A172 (cell line): ENCODE measurements around the gene ZNF423. TPM values are rescaled to one million over a fixed set of nuclear protein-coding genes. Genes with fewer than 3 reads are reported as not detected.
"Not testable (repeated sequence)": the region's sequence is repeated elsewhere in the genome, so short reads cannot be mapped to it uniquely, and the experiment has no call there.

Experiments
- DNase-seq: peaks from one replicate; pipeline ENCODE4 v3.0.0-alpha.2; 2015; ENCODE audit warnings: low spot score
- total RNA-seq: library from RNA; depleted of rRNA; stranded (reverse); fragments of >200 nt; shearing (Covaris generic); gene quantifications from 2 replicates; pipeline ENCODE4 v1.2.3, GENCODE V29; 2014

Gene ZNF423
- total RNA-seq, 1 experiment from 2014 or later, result not detected

DNA sequence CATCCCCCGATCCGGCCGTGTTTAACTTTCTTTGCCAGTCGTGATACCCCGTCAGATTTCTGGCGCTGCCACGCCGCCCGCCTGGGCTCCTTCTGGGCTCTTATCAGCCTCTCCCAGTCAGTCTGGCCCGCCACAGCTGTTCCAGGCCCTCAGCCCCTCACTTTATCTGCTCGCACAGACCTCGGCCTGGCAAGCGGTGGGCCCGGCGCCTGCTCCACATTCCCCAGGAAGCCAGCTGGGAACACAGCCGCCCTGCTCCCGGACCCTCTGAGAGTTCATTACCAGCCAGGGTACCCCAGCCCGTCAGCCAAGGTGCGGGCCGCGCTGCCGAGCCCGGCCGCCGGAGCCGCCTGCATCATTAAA is 157.5 kb downstream of the ZNF423 start:
- DNase-seq, result no peak

DNA sequence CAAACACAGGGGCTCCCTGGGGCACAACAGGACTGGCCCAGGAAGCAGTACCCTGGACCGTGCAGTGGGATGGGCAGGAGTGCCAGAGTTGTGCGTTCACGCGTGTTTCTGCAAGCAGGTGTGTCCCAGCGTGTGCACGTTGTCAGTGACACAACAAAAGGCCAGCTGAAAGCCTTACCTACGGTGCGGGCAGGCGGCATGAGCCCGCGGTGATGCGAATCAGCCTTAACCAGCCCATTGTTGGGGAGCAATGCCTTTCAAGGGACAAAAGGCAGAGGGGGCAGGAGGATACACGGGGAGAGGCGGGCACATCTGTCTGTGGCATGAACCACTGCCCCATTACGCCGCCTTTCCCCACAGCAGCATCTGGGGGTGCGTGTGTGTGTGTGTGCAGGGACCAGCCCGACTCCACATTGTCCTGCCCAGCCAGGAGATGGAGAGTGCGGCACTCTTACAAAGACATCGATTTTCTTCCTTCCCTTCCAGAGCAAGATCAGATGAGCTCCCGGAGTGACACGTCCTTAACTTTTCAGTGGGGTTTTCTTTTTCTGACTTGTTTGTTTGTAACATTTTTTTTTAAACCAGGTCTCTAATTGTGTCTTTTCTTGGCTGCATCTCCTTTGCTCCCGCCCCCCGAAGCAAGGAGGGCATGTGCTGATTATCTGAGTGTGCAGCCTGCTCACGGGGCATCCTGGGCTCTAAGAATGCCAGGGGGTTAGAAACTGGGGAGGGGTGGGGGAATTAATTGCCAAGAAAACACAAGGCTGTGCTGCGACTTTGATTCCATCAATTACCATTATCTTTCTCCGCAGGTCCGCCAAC is 158.1 kb downstream of the ZNF423 start:
- no peak for DNase-seq

DNA sequence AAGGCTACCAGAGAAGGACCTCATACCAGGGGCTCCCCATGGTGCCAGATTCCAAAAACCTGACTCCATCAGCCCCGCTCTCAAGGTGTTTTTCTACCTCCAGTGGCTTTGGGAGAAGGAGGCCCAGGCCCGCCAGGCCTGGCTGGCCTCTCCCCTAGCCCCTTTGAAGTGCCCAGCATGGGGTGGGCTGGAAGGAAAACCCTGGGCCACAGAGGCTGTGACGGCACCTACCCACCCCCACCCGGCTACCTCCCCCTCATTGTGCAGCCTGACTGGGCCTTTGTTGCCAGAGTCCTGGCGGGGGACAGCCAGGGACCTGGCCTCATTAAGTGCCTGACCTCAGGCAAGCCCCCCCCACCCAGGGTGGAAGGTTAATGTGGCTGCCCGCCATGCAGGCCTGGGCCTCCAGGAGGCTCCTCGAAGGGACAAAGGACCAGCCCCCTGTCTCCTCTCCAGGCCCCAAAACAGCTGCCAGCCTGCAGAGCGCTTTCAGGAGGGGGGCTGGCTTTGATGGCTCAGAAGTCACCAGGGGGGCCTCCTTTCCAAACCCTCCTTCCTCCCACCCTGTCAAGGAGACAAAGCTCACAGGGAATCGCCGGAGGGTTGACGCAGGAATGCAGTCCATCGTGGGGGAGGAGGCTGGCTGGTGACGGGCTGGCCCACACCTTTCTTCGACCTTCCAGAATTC is 159.4 kb downstream of the ZNF423 start:
- DNase-seq, result no peak

DNA sequence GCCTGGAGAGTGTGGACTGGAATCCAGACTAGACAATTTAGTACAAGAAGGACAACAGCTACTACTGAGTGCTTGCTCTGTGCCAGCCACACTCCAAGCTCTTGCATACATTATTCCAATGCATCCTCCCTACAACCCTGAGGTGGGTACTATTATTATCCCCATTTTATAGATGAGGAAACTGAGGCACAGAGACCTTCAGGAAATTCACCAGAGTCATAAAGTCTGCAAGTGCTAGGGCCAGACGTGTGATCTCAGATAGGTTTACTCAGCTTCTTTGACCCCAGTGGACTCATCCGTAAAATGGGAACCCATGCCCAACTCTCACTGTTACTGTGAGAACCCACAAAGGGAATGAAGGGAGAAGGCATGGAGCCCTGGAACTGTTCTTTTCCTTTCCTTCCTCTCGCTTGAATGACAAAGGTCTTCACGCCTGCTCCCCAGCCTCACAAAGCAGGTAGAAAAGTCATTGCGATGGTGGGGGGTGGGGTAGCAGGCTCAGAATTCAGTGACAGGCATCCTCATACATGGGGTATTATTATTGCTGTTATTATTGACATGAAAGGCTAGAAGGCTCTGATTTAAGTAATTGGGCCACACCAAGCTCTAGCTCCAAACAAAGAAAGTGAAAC is 160.0 kb downstream of the ZNF423 start:
- DNase-seq, result no peak

DNA sequence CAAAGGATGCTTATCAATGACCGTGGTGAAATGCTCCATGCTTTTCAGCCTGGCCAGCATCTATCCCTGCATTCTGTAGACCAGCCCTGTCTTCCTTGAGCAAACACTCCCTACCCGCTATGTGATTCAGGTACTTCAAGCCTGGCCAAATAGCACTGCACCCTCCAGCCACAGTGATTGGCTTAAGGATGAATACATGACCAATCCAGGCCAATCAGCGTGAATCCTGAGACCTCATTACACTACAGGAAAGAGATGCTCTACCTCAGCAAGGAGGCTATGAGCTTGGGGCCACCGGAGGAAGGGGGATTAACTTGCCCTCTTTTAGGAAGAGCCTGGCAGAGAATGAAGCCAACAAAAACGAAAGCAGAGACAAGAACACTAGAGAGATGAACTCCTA is 162.5 kb downstream of the ZNF423 start:
- no peak for DNase-seq

DNA sequence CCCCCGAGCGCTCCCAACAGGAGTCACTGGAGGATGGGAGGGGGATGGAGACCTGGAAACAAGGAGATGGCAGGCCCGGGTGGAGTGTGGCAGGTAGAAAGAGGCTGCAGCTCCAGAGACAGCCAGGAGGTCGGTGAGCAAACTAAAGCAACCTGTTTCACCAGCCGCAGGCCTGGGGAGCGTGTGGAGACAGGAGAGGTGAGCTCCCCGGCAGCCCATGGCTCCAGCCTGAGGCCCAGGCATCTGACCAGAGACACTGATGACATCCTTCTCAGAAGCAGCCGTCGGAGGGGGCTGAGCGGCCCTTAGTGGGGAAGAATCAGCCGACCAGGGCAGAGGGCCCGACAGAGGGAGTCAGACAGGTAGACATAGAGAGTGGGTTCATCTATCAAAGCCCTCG is 165.1 kb downstream of the ZNF423 start:
- DNase-seq, result no peak

DNA sequence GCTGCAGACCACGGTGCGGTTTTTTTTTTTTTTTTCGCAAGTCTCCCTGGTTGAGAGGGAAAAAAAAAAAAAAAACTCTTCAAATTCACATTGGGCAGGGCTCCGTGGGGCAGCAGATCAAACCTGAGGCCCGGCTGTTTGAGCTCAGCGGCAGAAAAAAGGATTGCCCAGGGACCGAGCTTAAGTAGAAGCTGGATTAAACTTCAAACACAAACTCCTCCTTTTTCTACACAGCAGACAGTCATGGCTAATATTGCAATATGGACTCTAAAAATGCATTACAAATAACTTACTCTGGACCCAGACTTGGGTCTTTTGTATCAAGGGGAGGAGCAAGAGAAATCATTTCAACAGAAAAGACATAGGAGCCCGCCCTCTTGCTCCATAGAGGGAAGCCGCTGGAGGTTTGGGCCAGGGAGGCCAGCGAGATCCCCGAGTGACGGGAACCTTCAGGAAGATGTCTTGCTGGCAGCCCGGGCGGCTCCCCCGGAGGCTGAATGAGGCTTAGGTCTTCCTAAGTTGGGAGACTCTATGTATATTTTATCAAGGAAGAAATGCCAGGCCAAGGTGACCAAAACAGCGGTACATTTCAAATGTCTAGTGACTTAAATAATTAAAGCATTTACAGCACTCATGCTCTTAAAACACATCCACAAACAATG is 167.7 kb downstream of the ZNF423 start:
- DNase-seq, result no peak

DNA sequence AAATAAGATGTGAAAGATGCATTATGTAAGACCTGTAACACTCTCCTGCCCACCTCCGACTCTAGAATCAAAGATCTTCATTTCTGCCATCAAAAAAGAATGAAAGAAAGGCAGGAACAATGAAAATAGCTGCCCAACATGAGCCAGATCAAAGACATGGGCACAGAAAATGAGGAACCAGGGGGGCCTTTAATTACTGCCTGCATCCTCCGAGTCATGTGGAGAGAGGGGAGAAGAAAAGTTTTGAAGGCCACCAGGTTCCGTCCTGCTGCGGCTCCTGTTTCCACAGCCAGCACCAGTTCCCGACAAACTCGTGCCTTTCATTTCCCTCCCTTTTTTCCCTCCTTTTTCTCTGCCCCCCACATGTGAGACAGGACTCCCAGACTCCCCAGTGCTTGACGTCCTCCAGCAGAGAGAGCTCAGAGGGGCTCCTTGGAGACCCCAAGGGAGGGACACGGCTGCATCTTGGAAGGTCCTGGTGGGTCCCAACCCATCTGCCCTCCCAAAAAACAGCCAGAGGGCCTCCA is 168.4 kb downstream of the ZNF423 start:
- no peak for DNase-seq

DNA sequence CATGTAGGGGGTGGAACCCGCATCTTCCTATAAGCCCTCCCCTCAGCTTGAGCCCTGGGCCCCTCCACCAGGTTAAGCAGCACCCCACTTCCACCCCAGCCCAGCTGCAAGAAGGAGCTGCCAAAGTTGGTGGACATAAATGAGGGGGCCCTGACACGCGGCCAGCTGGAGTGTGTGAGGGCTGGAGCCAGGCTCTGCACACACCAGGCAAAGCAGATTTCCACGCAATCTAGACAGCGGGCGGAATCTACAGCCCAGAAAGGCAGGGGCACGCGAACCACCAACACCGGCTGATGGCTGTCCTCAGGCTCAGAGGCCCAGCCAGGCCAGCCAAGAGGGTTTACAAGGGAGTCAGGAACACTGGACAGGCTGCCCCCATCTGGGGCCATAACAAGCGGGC is 171.2 kb downstream of the ZNF423 start:
- no peak for DNase-seq

DNA sequence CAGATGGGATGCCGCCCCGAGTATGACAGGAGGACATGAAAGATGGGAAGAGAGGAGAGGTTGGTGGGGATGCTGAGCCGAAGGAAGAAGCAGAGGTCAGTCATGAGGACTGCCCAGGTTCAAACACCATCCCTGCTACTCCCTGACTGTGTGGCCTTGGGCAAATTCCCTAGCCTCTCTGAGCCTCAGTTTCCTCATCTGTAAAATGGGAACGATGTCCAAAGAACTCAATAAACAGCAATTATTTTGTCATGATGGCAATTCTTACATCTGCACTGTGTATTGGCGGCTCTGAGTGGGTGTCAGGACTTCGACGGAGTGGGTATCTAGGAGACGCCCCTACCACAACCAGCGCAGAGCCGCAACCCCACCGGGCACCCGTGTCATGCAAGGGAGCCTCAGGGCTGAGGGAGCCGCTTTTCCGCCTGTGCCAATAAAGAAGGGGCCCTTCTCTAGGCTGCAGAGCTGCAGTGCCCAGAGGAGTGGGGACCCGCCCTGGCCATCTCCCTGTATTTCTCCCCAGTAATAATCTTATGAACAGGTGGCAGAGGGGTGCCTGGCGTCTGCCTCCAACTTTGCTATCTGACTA is 173.2 kb downstream of the ZNF423 start:
- DNase-seq, result no peak

DNA sequence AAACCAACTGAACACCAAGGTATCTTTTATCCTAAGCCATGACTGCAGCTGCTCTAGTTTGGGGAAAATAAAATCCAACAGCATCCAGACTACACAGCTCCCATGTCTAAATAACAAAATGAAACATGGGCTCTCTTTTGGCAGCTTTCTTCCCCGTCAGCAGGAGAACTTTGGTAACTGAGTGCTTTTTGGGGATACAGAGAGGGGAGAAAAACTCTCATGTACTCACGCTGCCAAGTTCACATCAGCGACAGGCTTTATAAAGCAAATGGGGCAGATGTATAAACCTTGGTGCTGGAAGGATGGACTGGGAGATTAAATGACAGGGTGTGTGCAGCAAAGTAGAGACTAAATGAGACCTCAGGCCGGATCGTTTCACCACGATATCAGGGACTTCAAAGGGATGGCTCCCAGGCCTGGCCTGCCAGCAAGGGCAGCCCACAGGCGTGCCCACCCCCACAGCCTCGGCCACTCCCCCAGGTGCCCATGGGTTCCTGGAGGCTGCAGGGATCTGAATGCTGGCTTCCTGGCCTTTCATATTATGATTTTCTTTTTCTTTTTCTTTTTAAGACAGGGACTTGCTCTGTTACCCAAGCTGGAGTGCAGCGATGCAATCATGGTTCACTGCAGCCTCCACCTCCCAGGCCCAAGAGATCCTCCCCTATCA is 174.6 kb downstream of the ZNF423 start:
- no peak for DNase-seq

DNA sequence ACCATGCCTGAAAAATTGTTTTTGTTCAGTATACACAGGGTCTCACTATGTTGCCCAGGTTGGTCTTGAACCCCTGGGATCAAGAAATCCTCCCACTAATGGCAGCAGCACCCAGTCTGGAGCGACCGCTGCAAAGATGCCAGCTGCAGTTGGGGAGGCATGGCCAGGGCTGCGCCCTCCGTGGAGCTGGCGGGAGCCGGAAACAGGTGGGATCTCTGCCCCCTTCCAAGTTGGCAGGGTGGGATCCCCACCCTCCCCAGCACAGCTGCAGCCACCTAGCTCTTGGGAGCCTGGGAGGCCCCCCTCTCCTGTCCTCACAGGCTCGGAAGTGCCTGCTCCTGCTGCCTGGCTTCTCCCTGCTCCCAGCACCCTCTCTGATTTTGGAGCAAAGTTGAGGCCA is 176.8 kb downstream of the ZNF423 start:
- DNase-seq, result no peak

DNA sequence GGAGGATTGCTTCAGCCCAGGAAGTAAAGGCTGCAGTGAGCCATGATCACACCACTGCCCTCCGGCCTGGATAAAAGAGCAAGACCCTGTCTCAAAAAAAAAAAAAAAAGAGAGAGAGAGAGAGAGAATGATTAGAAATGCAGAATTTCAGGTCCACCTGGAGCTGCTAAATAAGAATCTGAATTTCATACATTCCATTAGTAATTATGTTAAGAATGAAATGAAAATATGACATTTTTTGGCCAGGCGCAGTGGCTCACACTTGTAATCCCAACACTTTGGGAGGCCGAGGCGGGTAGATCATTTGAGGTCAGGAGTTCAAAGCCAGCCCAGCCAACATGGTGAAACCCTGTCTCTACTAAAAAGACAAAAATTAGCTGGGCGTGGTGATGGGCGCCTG is 178.3 kb downstream of the ZNF423 start:
- DNase-seq, result not testable (repeated sequence)

DNA sequence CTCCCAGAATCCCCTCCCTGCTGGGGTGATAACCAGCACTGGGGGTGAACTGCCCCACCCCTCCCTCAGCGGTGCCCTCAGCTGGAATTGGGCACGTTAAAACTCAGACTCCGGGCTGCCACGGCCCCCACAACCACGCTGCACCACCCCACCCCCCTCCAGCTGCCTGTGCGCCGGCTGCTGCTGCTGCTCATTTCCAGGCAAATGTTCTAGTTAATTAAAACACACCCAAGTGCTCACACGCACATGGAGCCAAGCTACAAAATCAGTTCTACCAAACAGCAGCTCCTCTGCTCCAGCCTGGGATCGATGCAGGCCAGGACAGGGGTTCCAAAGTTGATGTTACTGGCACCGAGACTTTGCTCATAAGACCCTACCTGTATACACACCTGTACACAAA is 180.5 kb downstream of the ZNF423 start:
- DNase-seq, result no peak

DNA sequence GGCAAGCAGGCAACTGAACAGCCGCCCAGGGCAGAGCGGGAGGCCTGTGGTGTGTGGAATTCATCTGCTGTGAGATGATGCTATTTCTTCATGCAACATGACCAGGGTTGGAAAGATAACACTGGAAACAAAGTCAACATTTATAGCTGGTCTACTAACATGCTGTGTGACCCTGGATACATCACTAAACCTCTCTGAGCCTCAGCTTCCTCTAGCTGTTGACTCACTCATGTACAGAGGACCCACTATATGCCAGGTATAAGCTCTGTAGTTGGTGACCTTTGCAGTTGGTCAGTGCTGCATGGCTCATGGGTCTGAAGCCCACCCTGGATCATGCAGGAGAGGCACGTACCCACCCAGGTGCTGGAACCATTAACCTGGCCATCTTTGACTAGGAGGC is 180.9 kb downstream of the ZNF423 start:
- DNase-seq, result no peak

DNA sequence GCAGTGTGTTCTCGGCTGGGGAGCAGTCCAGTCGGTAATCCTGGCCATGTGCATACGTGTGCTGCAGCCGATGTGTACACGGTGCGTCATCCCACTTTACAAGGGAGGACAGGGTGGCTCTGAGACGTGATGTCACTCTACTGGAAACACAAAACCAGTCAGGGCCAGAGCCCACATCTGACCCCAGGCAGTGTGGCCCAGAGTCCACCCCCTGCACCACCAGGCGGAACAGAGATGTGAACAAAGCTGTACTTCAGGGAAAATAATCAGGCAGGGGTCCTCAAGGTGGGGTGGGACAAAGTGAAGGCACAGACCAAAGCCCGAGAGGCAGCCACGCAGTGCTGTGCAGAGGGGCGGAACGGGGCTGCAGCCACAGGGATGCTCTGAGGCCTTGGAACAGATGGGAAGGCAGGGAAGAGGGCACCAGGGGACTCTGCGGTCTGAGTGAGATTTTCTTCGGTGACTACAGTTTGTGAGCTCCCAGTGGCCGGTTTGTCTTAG is 181.5 kb downstream of the ZNF423 start:
- no peak for DNase-seq

DNA sequence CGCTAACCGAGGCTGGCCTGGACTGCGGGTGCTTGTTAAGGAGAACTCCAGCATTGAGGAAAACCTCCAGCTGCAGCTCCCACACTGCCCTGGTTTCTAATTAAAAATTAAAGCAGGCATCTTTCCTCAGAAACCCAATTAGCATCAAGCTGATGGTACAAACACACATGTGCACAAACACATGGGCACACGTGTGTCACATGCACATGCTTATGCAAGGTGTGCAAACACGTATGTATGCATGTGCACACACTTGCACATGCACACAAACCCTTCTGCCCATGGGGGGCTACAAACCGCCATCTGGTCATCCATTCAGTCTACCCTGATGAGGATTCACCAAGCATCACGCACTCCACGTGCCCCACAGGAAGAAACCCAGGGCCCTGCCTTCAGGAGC is 182.5 kb downstream of the ZNF423 start:
- DNase-seq, result no peak

DNA sequence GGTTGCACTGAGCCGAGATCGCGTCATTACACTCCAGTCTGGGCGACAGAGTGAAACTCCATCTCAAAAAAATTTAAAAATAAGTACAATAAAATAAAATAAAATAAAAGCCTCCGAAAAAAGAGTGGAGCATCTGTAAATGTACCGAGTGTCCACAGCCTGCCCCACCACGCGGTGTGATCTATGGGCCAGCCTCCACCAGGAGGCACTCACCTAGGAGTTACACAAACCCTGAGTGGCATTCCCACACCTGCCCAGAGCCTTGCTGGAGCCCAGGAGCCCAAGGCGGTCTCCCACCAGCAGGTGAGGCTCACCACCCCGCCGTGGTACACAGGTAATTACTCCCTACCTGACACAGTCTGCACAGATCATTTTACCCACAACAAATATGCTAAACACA is 183.2 kb downstream of the ZNF423 start:
- no peak for DNase-seq

DNA sequence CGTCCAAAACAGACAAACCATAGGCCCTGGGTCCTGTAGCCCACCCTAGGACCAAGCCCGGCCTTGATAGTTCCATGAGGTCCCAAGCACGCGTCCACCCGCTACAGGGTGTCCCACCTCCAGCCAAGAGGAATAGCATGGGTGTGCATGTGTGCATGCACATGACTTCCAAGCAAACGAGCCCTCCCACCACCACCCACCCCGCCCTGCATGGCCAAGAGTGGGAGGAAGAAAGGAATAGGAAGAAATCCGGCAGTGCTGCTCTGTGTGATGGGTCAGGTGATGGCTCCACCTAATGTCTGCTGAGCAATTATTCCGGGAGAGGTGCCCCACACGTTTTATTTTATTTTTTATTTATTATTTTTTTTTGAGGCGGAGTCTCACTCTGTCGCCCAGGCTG is 184.6 kb downstream of the ZNF423 start:
- DNase-seq, result no peak

DNA sequence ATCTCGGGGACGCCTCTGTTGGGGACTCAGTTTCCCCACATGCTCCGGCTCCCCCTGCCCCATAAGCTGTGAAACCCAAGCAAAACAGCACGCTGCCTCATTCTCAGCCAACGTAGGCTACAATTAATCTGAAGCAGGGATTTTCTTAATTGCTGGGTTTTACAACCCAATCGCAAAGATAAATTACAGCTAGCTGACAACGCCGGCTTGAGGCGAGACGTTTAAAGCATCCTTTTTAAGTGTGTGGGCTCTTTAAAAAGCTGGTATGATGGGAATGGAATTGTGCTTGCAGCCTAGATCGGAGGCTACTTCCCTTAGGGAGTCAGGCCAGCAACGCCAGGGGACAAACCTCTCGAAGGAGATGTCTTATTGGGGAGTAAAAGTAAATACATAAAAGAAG is 185.3 kb downstream of the ZNF423 start:
- DNase-seq, result no peak
